Measurements from ENCODE around the gene LSM7.

DNA sequence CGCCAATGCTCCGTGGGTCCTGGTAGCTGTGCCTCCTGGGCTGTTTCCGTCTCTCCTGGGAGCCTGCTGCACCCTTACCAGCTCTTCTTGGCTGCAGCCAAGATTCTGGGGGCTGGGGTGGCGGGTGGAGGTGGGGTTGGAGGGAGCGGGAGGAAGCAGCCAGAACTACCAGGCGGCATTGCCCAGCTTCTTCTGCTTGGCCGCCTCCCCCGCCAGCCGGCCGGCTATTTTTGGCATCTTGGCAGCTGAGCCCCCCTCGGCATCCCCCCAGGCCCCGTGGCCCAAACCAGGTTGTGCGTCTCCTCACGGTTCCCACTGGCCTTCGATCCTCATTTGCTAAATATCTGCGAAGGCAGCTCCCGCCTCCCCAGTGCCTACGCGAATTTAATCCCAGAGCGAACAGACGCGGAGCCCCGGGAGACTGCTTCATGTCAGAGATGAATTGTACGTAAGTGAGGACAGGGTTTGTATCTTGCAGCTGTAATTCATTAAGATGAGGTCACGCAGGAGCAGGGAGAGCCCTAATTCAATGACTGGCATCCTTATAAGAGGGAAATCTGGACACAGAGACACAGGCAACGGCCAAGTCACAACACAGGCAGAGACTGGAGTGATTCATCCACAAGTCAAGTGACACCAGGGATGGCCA, 33.6 kb downstream of the LSM7 start:
- TF ChIP-seq, protein P1, sequence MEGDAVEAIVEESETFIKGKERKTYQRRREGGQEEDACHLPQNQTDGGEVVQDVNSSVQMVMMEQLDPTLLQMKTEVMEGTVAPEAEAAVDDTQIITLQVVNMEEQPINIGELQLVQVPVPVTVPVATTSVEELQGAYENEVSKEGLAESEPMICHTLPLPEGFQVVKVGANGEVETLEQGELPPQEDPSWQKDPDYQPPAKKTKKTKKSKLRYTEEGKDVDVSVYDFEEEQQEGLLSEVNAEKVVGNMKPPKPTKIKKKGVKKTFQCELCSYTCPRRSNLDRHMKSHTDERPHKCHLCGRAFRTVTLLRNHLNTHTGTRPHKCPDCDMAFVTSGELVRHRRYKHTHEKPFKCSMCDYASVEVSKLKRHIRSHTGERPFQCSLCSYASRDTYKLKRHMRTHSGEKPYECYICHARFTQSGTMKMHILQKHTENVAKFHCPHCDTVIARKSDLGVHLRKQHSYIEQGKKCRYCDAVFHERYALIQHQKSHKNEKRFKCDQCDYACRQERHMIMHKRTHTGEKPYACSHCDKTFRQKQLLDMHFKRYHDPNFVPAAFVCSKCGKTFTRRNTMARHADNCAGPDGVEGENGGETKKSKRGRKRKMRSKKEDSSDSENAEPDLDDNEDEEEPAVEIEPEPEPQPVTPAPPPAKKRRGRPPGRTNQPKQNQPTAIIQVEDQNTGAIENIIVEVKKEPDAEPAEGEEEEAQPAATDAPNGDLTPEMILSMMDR (IDR thresholded peaks at IDR 0.05) = no peak
- no peak for TF ChIP-seq EP300 (IDR thresholded peaks at IDR 0.05)
